HUES64 (cell line): Measurements from ENCODE around the gene IQGAP1. TPM values are rescaled to one million over a fixed set of nuclear protein-coding genes. Genes with fewer than 3 reads are reported as not detected.
"Not testable (repeated sequence)": the region's sequence is repeated elsewhere in the genome, so short reads cannot be mapped to it uniquely, and the experiment has no call there.

Experiments
- H3K27ac ChIP-seq: 2 replicates; pipeline ENCODE4 v1.7.0; 2013; ENCODE audit warnings: low read depth, low read length, inconsistent platforms
- H3K27me3 ChIP-seq: 2 replicates; pipeline ENCODE4 v1.6.1; 2013; ENCODE audit warnings: mild to moderate bottlenecking, low read length; ENCODE audit not compliant: insufficient read depth
- H3K36me3 ChIP-seq: 2 replicates; pipeline ENCODE4 v1.6.1; 2013; ENCODE audit warnings: mild to moderate bottlenecking, low read length; ENCODE audit not compliant: insufficient read depth
- H3K4me1 ChIP-seq: 2 replicates; pipeline ENCODE4 v1.6.1; 2013; ENCODE audit warnings: mild to moderate bottlenecking, low read length, moderate library complexity; ENCODE audit not compliant: insufficient read depth
- H3K4me3 ChIP-seq: 2 replicates; pipeline ENCODE4 v1.5.1; 2013; ENCODE audit warnings: mild to moderate bottlenecking, low read length, moderate library complexity
- H3K9ac ChIP-seq: 2 replicates; pipeline ENCODE4 v1.6.1; 2013; ENCODE audit warnings: mild to moderate bottlenecking, low read depth, low read length
- H3K9me3 ChIP-seq: 2 replicates; pipeline ENCODE4 v1.6.1; 2013; ENCODE audit warnings: low read depth, low read length; ENCODE audit not compliant: insufficient read depth
- WGBS: fragments of 150-250, 120-280 bp; methylation state at CpG from one replicate; pipeline ENCODE4 v1.1.7; 2013; ENCODE audit warnings: missing lambda C conversion rate; 5-methylcytosine and 5-hydroxymethylcytosine counted together
- polyA plus RNA-seq, 2 experiments: library from polyadenylated mRNA; stranded (reverse); fragments of 50-300 nt; gene quantifications; one replicate each; pipeline ENCODE4 v1.2.3, GENCODE V29; 2013

Gene IQGAP1, protein sequence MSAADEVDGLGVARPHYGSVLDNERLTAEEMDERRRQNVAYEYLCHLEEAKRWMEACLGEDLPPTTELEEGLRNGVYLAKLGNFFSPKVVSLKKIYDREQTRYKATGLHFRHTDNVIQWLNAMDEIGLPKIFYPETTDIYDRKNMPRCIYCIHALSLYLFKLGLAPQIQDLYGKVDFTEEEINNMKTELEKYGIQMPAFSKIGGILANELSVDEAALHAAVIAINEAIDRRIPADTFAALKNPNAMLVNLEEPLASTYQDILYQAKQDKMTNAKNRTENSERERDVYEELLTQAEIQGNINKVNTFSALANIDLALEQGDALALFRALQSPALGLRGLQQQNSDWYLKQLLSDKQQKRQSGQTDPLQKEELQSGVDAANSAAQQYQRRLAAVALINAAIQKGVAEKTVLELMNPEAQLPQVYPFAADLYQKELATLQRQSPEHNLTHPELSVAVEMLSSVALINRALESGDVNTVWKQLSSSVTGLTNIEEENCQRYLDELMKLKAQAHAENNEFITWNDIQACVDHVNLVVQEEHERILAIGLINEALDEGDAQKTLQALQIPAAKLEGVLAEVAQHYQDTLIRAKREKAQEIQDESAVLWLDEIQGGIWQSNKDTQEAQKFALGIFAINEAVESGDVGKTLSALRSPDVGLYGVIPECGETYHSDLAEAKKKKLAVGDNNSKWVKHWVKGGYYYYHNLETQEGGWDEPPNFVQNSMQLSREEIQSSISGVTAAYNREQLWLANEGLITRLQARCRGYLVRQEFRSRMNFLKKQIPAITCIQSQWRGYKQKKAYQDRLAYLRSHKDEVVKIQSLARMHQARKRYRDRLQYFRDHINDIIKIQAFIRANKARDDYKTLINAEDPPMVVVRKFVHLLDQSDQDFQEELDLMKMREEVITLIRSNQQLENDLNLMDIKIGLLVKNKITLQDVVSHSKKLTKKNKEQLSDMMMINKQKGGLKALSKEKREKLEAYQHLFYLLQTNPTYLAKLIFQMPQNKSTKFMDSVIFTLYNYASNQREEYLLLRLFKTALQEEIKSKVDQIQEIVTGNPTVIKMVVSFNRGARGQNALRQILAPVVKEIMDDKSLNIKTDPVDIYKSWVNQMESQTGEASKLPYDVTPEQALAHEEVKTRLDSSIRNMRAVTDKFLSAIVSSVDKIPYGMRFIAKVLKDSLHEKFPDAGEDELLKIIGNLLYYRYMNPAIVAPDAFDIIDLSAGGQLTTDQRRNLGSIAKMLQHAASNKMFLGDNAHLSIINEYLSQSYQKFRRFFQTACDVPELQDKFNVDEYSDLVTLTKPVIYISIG (N-terminal part only)
- polyA plus RNA-seq (2013, experiment 1 of 2): 53.3 TPM
- 67.4 TPM for polyA plus RNA-seq (2013, experiment 2 of 2)

DNA sequence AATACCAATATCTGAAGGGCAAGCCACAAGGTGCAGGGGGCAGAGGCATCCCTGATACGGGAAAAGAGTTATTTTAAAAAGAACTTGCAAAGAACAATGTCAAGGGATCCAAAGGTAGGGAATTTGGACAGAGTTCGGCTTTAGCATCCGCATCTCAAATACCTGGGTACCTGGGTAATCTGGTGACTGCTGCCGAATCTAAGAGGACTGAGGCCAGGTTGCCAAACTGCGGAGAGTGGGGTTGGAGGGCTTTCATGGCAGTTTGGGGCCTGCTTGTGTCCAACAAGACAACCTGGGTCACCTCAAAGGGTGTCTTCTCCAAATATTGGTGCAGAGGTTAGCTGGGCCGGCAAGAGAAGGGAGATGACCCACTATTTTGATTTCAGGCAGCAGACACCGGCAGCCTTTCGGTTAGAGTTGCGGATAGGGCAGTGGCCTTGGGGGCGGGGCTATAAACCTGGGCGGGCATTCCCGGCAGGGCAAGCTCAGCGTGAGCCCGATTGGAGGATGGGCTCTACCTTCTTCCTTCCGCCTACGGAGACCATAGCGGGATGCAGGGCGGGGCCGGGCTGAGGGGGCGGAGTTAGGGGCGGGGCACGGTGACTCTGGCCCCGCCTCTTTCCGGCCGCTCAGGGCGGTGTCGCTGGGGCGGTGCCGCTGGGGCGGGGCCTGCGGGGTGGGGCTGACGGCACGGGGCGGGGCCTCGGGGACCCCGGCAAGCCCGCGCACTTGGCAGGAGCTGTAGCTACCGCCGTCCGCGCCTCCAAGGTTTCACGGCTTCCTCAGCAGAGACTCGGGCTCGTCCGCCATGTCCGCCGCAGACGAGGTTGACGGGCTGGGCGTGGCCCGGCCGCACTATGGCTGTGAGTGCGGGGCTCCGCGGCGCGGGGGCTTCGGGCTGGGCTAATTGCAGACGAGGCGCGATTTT, at the start of gene IQGAP1:
Gene IQGAP1, plus strand, starts transcription at position 709 of the 928 bp plus-strand sequence. Its CDS starts 100 bp downstream, at position 809.
- Histone ChIP-seq H3K9ac (peak within 1 kb of the TSS; percentile 58), H3K4me1 (peaks cover 25% of the 10 kb centered on the region), H3K9me3 (no peaks in the 10 kb centered on the region), H3K27me3 (no peaks in the 10 kb centered on the region), H3K4me3 (peak within 1 kb of the TSS; percentile 60), H3K36me3 (peaks cover 15% of the 10 kb centered on the region), H3K27ac (peak within 1 kb of the TSS; percentile 92; the same call in 1 of the 2 replicates)
- 7% methylated on average over 62 of the region's 62 CpGs for WGBS

DNA sequence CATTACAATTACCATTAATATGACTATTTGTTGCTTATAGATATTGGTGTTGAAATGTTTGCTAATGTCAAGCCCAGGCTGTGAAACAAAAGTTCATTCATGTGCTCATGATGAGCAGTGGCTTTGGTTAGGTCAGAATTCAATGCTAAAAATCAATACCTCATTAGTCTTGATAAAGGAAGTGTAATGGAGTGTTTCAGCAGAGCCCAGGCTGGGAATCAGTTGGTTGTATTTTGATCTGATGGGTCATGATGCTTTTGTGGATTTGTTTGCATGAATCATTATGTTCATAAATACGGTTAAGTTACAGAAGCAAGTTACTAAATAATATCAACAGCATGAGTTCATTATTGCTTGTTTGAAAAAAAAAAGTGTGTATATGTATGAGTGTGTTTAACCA, 49.5 kb upstream of the IQGAP1 start:
- Histone ChIP-seq H3K4me1 (no peaks in the 10 kb centered on the region), H3K27me3 (no peaks in the 10 kb centered on the region), H3K4me3 (no peak overlapping the region), H3K36me3 (no peaks in the 10 kb centered on the region), H3K27ac (no peak overlapping the region), H3K9me3 (no peaks in the 10 kb centered on the region), H3K9ac (no peak overlapping the region)
- WGBS: 100% methylated on average over 1 of the region's 1 CpG

DNA sequence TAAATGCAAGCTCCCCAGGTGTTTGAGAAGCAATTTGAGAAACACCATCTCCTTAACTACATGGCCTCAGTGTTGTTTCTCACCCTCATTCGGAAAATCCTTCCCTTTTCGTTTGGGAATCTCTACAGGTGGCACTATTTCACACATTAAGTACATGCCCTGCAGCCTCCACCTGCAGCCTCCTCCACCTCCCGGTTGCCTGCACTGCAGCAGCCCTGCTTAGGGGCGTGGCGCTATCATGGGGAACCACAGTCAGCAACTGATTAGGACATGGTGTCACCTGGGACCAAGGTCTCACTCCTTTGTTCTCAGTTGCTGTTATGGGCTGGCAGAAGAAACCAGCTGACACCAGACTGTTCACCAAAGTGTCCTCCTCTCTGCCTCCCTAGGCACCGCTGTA, 47.7 kb upstream of the IQGAP1 start:
- Histone ChIP-seq H3K9me3 (no peaks in the 10 kb centered on the region), H3K4me3 (no peak overlapping the region), H3K27ac (no peak overlapping the region), H3K4me1 (no peaks in the 10 kb centered on the region), H3K27me3 (no peaks in the 10 kb centered on the region), H3K9ac (no peak overlapping the region), H3K36me3 (no peaks in the 10 kb centered on the region)
- 60% methylated on average over 6 of the region's 6 CpGs for WGBS

DNA sequence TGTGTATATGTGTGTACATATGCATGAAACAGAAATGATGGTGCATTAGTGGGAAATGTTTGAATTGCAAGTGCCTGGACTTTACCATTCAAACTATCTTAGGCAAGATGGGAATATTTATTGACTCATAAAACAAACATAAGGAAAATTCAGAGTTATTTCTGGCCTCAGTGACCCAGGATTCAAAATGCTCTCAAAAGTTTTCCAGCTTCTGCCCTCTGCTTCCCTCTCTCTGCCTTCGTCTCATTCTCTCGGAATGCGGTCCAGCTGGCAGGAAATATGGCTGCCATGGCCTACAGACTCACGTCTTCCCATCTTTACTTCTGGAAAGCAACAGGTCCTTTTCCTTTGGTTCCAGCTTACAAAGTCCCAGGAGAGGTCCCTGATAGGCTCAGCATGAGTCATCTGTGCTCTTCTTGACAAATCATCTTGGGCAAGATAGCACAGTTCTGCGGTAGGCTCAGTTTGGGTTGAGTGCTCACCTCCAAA, 44.7 kb upstream of the IQGAP1 start:
- Histone ChIP-seq H3K27ac (no peak overlapping the region), H3K4me1 (no peaks in the 10 kb centered on the region), H3K9me3 (no peaks in the 10 kb centered on the region), H3K36me3 (no peaks in the 10 kb centered on the region), H3K27me3 (no peaks in the 10 kb centered on the region), H3K4me3 (no peak overlapping the region), H3K9ac (no peak overlapping the region)
- 92% methylated on average over 5 of the region's 5 CpGs for WGBS

DNA sequence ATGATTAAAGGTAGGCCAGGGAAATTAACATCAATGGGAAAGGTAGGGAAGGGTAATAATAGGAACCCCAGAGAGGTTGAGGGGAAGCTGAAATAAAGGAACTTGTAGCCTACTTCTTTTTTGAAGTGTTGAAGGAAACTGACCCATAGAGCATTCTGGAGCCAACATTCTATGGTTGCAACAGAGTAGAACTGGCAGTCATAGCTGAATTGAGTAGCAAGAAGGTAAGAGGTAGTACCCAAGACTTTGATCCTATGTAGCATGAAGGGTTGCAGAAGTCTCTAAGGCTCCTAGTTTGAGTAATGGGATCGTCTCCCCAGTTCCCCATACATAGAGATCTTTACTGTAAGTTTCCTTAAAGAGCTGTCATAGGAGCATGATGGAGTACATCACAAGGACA, 43.4 kb upstream of the IQGAP1 start:
- Histone ChIP-seq H3K9me3 (no peaks in the 10 kb centered on the region), H3K9ac (no peak overlapping the region), H3K4me1 (no peaks in the 10 kb centered on the region), H3K4me3 (no peak overlapping the region), H3K27ac (no peak overlapping the region), H3K36me3 (no peaks in the 10 kb centered on the region), H3K27me3 (no peaks in the 10 kb centered on the region)
- WGBS: 100% methylated on average over 1 of the region's 1 CpG

DNA sequence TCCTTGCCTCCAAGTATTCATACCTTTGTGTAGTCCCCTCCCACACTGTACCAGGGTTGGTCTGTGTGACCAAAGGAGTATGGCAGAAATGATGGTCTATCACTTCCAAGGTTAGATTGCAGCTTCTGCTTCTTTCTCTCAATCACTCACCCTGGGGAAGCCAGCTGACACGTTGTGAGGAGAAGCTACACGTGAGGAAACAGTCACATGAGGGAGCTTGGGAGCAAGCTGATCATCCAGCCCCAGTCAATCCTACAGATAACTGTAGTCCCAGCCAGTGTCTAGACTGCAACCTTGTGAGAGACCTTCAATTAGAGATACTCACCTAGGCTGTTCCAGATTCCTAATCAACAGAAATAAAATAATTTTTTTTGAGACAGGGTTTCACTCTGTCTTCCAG, 42.2 kb upstream of the IQGAP1 start:
- 24% methylated on average over 2 of the region's 2 CpGs for WGBS
- H3K4me3 ChIP-seq: no peak overlapping the region
- H3K4me1 ChIP-seq: no peaks in the 10 kb centered on the region

DNA sequence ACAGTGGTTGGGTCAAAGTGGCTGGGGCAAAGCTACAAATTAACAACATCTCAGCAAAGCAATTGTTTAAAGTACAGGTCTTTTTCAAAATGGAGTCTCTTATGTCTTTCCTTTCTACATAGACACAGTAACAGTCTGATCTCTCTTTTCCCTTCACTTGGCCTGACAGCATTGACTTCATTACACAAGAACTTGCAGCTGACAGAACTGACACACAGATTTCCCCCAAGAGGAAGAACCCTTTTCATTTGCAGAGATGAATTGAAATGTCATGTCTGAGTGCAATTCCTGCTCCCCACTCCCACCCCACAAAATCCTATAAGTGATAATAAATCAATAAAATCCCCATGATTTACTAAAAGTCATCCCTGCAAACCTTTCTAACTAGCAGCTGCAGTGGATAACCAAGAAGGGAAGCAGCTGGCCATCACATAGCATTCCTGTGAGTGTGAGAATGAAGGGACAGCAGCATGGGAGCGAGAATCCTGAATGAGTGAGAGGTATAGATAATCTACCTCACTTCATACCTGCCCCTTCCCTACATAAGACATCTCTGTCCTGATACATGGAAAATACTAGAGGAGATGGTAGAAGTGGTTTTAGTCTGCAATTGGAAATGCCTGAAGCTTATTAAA, 40.5 kb upstream of the IQGAP1 start:
- H3K36me3 ChIP-seq, H3K9me3 ChIP-seq, H3K4me3 ChIP-seq, H3K27me3 ChIP-seq, H3K27ac ChIP-seq, H3K4me1 ChIP-seq, H3K9ac ChIP-seq: not testable (repeated sequence)
- WGBS: no CpG with 5 or more reads among the region's 1 CpG

More for the DNA sequence above, 42.2 kb upstream of the IQGAP1 start:
- Histone ChIP-seq H3K9me3 (no peaks in the 10 kb centered on the region), H3K9ac (no peak overlapping the region), H3K27ac (no peak overlapping the region), H3K27me3 (no peaks in the 10 kb centered on the region), H3K36me3 (no peaks in the 10 kb centered on the region)

DNA sequence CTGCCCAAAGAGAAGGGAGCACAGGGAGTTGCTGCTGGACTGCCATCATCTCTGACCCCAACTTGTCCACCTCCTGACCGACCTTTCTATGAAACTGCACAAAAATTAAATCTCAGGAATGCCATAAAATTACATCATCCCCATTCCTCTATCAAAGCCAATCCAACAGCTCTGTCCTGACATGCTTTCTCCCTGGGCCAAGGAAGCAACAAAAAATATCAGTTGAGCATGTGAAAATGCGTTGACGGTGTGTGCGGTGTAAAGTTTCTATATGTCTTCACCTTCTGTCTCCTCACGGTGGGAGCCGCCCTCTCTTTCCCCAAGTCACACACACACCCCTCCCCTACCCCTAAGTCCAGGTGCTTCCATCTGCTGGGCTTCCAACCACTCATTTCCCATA, 39.6 kb upstream of the IQGAP1 start:
- no peak overlapping the region for H3K27ac ChIP-seq
- no peaks in the 10 kb centered on the region for H3K36me3 ChIP-seq
- no peaks in the 10 kb centered on the region for H3K4me1 ChIP-seq
- no peaks in the 10 kb centered on the region for H3K9me3 ChIP-seq
- no peak overlapping the region for H3K9ac ChIP-seq
- WGBS: 97% methylated on average over 6 of the region's 6 CpGs
- peaks cover 2% of the 10 kb centered on the region for H3K27me3 ChIP-seq
- H3K4me3 ChIP-seq: no peak overlapping the region

DNA sequence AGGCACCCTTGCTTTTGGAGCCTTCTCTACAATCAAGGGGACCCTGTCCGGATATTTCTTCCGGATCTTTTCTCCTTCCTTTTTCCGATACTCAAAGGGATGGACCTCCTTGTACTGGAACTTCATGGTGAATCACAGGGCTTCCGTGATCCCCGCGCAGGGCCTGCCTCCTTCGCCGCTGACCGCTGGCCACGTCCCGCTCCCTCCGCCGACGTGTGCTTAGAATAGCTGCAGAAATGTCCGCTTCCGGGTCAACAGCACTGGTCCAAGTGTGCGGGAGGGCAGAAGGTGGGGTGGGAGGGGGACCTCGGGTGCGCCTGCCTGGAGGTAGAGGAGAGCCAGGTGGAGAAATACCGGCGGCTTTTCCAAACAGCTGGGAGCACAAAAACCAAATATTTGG, 39.0 kb upstream of the IQGAP1 start:
- 97% methylated on average over 19 of the region's 21 CpGs for WGBS
- Histone ChIP-seq H3K36me3 (no peaks in the 10 kb centered on the region), H3K4me1 (no peaks in the 10 kb centered on the region), H3K27ac (no peak overlapping the region), H3K9me3 (no peaks in the 10 kb centered on the region), H3K4me3 (no peak overlapping the region), H3K9ac (no peak overlapping the region), H3K27me3 (peaks cover 2% of the 10 kb centered on the region)
